IgD-negative memory B cell (primary cell): ENCODE data around the gene FOXO6. TPM values are rescaled to one million over a fixed set of nuclear protein-coding genes. Genes with fewer than 3 reads are reported as not detected.

Experiments used
- H3K27ac Mint-ChIP-seq, 3 donors: one replicate each; pipeline ENCODE4 v1.8.0; 2020 to 2022; ENCODE audit warnings: mild to moderate bottlenecking in 3 of 3, mixed read lengths in 3 of 3, moderate library complexity in 1 of 3
- H3K27me3 Mint-ChIP-seq: one replicate; pipeline ENCODE4 v1.8.0; 2021; ENCODE audit warnings: mixed read lengths
- H3K36me3 Mint-ChIP-seq: one replicate; pipeline ENCODE4 v1.8.0; 2020; ENCODE audit warnings: mild to moderate bottlenecking, mixed read lengths
- H3K4me1 Mint-ChIP-seq, 3 donors: one replicate each; pipeline ENCODE4 v1.8.0; 2020 to 2022; ENCODE audit warnings: mixed read lengths in 3 of 3, mild to moderate bottlenecking in 1 of 3
- H3K4me3 Mint-ChIP-seq, 4 donors: one replicate each; pipeline ENCODE4 v1.8.0; 2020 to 2022; ENCODE audit warnings: mild to moderate bottlenecking in 4 of 4, mixed read lengths in 4 of 4, moderate library complexity in 3 of 4
- H3K9me3 Mint-ChIP-seq, 3 donors: one replicate each; pipeline ENCODE4 v1.8.0; 2020 to 2021; ENCODE audit warnings: mixed read lengths in 3 of 3, mild to moderate bottlenecking in 1 of 3
- polyA plus RNA-seq: library from polyadenylated mRNA; unstranded; fragments of 300-500 nt; fragmentation: Illumina TruSeq; gene quantifications from one replicate; pipeline ENCODE4 v1.2.3, GENCODE V29; 2021

Gene FOXO6
- polyA plus RNA-seq, 1 donor from 2014 or later, result not detected

- Mint-ChIP-seq H3K27ac (no peak overlapping the region), H3K36me3 (peaks cover 2% of the 10 kb centered on the region), H3K4me1 (peaks cover 0 to 3% (median 0%) of the 10 kb centered on the region in 3 donors), H3K27me3 (no peaks in the 10 kb centered on the region), H3K9me3 (no peaks in the 10 kb centered on the region), H3K4me3 (no peak overlapping the region)
Observed at GRCh38 chr1:41418857-41419583, 57.8 kb downstream of the FOXO6 start.

- no peaks in the 10 kb centered on the region for H3K9me3 Mint-ChIP-seq
- no peak overlapping the region for H3K27ac Mint-ChIP-seq
- H3K4me1 Mint-ChIP-seq, result peaks cover 0 to 3% (median 0%) of the 10 kb centered on the region in 3 donors
- H3K36me3 Mint-ChIP-seq, result peaks cover 2% of the 10 kb centered on the region
- no peak overlapping the region for H3K4me3 Mint-ChIP-seq
- no peaks in the 10 kb centered on the region for H3K27me3 Mint-ChIP-seq
Observed at GRCh38 chr1:41419584-41420295, 58.5 kb downstream of the FOXO6 start.

- no peak overlapping the region for H3K27ac Mint-ChIP-seq
- no peaks in the 10 kb centered on the region for H3K9me3 Mint-ChIP-seq
- no peaks in the 10 kb centered on the region for H3K27me3 Mint-ChIP-seq
- H3K4me1 Mint-ChIP-seq, result peaks cover 0 to 3% (median 0%) of the 10 kb centered on the region in 3 donors
- H3K4me3 Mint-ChIP-seq, result no peak overlapping the region
- H3K36me3 Mint-ChIP-seq, result peaks cover 2% of the 10 kb centered on the region
Observed at GRCh38 chr1:41420351-41420750, 59.1 kb downstream of the FOXO6 start.

GRCh38 chr1:41420860-41421259 lies 59.6 kb downstream of the FOXO6 start:
- peaks cover 0 to 3% (median 0%) of the 10 kb centered on the region in 3 donors for H3K4me1 Mint-ChIP-seq
- no peaks in the 10 kb centered on the region for H3K9me3 Mint-ChIP-seq
- H3K4me3 Mint-ChIP-seq, result no peak overlapping the region
- no peak overlapping the region for H3K27ac Mint-ChIP-seq
- peaks cover 2% of the 10 kb centered on the region for H3K36me3 Mint-ChIP-seq
- H3K27me3 Mint-ChIP-seq, result no peaks in the 10 kb centered on the region

- Mint-ChIP-seq H3K9me3 (no peaks in the 10 kb centered on the region), H3K27me3 (no peaks in the 10 kb centered on the region), H3K4me1 (no peaks in the 10 kb centered on the region)
Observed at GRCh38 chr1:41422306-41422705, 61.1 kb downstream of the FOXO6 start.

GRCh38 chr1:41423511-41424191 lies 62.4 kb downstream of the FOXO6 start:
- H3K27me3 Mint-ChIP-seq, result peaks cover 6% of the 10 kb centered on the region

More at GRCh38 chr1:41422306-41422705, 61.1 kb downstream of the FOXO6 start:
- H3K4me3 Mint-ChIP-seq, result no peak overlapping the region
- no peak overlapping the region for H3K27ac Mint-ChIP-seq
- H3K36me3 Mint-ChIP-seq, result no peaks in the 10 kb centered on the region

GRCh38 chr1:41424581-41425118 lies 63.4 kb downstream of the FOXO6 start:
- H3K27ac Mint-ChIP-seq, result no peak overlapping the region
- peaks cover 10% of the 10 kb centered on the region for H3K27me3 Mint-ChIP-seq
- no peaks in the 10 kb centered on the region for H3K36me3 Mint-ChIP-seq
- no peaks in the 10 kb centered on the region for H3K9me3 Mint-ChIP-seq
- peaks cover 0 to 2% (median 0%) of the 10 kb centered on the region in 3 donors for H3K4me1 Mint-ChIP-seq
- H3K4me3 Mint-ChIP-seq, result no peak overlapping the region

More at GRCh38 chr1:41423511-41424191, 62.4 kb downstream of the FOXO6 start:
- H3K4me3 Mint-ChIP-seq, result no peak overlapping the region
- no peaks in the 10 kb centered on the region for H3K9me3 Mint-ChIP-seq
- peaks cover 0 to 2% (median 0%) of the 10 kb centered on the region in 3 donors for H3K4me1 Mint-ChIP-seq
- no peaks in the 10 kb centered on the region for H3K36me3 Mint-ChIP-seq
- no peak overlapping the region for H3K27ac Mint-ChIP-seq

- Mint-ChIP-seq H3K9me3 (no peaks in the 10 kb centered on the region), H3K4me3 (no peak overlapping the region), H3K4me1 (peaks cover 0 to 2% (median 0%) of the 10 kb centered on the region in 3 donors), H3K27me3 (peaks cover 10% of the 10 kb centered on the region), H3K36me3 (no peaks in the 10 kb centered on the region), H3K27ac (no peak overlapping the region)
Observed at GRCh38 chr1:41425369-41425768, 64.1 kb downstream of the FOXO6 start.

GRCh38 chr1:41426201-41426890 lies 65.1 kb downstream of the FOXO6 start:
- Mint-ChIP-seq H3K36me3 (no peaks in the 10 kb centered on the region), H3K4me3 (no peak overlapping the region), H3K27me3 (peaks cover 13% of the 10 kb centered on the region), H3K9me3 (no peaks in the 10 kb centered on the region), H3K4me1 (peaks cover 0 to 2% (median 0%) of the 10 kb centered on the region in 3 donors), H3K27ac (no peak overlapping the region)

GRCh38 chr1:41427122-41427913 lies 66.1 kb downstream of the FOXO6 start:
- no peaks in the 10 kb centered on the region for H3K9me3 Mint-ChIP-seq
- H3K4me3 Mint-ChIP-seq, result peak overlapping the region in 1 of 4 donors; percentile 55
- peaks cover 19% of the 10 kb centered on the region for H3K27me3 Mint-ChIP-seq
- H3K27ac Mint-ChIP-seq, result no peak overlapping the region
- peaks cover 0 to 2% (median 0%) of the 10 kb centered on the region in 3 donors for H3K4me1 Mint-ChIP-seq
- H3K36me3 Mint-ChIP-seq, result no peaks in the 10 kb centered on the region

GRCh38 chr1:41427916-41428737 lies 66.9 kb downstream of the FOXO6 start:
- Mint-ChIP-seq H3K4me1 (peaks cover 0 to 2% (median 0%) of the 10 kb centered on the region in 3 donors), H3K27me3 (peaks cover 19% of the 10 kb centered on the region), H3K36me3 (no peaks in the 10 kb centered on the region), H3K4me3 (peak overlapping the region in 1 of 4 donors; percentile 55), H3K9me3 (no peaks in the 10 kb centered on the region), H3K27ac (no peak overlapping the region)

- Mint-ChIP-seq H3K27me3 (peaks cover 22% of the 10 kb centered on the region), H3K4me3 (no peak overlapping the region), H3K4me1 (peaks cover 0 to 2% (median 0%) of the 10 kb centered on the region in 3 donors), H3K36me3 (no peaks in the 10 kb centered on the region), H3K9me3 (no peaks in the 10 kb centered on the region), H3K27ac (no peak overlapping the region)
Observed at GRCh38 chr1:41428738-41429640, 67.8 kb downstream of the FOXO6 start.
